Activated CD4-positive, CD25-positive, alpha-beta regulatory T cell treated with anti-CD3 and anti-CD28 coated beads, Interleukin-2, amount 50 U/mL, for 16 hours (primary cell): ENCODE data around the gene KAT6B.

Experiments used
- DNase-seq: peaks from one replicate; pipeline ENCODE4 v3.0.0-alpha.2; 2020; ENCODE audit warnings: low read depth, low spot score

The KAT6B gene

DNA sequence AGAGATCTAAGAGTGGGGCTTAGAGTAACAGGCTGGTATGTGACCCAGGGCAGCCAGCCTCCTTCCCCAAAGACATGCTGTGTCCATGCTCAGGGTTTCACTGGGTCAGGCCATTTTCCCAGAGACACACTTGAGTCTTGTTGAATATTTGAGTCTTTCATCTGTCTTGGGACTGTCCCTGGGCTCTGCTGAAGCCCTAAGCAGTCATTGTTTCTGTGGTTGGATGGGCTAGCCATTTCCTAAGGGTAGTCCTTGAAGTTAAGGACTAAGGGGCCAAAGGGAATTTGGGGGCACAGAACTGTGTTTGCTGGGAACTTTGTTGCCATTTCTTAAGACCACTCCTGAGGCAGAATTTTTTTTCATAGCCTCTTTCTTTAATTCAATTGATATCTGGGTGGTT is 186.6 kb downstream of the KAT6B start:
- no peak for DNase-seq

DNA sequence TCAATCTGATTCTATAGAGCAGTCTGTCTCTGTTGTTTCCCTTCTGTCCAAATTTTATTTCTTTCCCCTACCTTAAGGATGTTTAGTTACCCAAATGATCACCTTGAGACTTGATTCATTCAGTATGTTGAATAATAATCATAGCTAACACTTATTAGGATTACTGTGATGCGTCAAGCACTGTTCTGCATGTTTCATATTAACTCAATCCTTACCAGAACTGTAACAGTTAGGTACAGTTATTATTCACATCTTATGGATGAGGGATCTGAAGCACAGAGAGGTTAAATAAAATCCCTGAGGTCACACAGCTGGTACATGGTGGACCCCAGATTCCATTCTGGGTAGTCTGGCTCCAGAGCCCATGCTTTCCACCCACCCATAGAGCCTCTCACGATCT is 187.1 kb downstream of the KAT6B start:
- no peak for DNase-seq

DNA sequence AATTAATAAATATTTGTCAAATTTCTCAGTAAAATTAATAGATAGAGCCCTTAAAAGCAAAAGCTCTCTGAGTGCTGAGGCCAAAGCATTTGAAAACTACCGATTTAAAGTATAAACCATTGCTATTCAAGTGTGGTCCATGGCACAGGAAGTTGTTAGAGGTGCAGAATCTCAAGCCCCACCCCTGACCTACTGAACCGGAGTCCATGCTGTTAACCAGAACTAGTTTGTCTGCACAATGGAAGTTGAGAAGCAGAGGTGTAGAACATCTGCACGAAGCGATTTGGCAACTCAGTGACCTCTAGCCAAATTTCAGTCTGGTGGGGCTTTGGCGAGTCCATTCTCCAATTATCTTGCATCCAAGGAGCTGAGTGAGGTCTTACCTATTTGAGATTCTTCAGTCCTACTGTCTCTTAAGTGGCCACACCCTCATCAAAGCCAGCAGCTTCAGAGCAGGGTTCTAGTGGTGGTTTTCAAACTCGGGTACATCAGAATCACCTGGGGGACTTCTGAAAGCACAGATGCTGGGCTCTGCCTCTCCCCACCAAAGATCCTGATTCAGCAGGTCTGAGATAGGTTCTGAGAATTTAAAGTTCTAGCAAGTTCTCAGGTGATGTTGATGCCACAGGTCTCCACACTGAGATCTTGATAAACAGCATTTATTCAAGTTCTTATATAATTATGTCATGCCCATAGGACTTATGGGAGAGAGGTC is 188.3 kb downstream of the KAT6B start:
- no peak for DNase-seq

GRCh38 chr10:75015442-75015841 is 189.0 kb downstream of the KAT6B start:
- no peak for DNase-seq

GRCh38 chr10:75016325-75016724 is 189.9 kb downstream of the KAT6B start:
- no peak for DNase-seq

GRCh38 chr10:75018251-75018650 is 191.9 kb downstream of the KAT6B start:
- no peak for DNase-seq

GRCh38 chr10:75018686-75019307 is 192.4 kb downstream of the KAT6B start:
- DNase-seq = no peak

DNA sequence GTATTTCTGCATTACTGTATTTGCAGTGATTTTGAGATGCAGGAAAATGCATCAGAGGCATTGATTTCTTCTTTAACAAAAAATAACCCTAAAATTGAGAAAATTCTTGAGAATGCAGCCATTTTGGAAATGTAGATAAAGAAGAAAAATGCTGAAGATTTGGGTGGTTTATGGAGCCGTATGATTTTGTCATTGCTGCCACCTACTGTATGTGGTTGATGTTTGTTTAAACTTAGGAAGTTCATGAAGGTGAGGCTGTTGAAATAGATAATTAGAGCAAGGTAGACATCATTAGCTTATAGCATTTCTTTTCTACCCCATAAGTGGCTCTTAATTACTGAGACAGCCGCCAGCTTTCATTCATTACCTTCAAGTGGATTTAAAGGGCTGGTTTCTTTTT is 193.0 kb downstream of the KAT6B start:
- DNase-seq = no peak

DNA sequence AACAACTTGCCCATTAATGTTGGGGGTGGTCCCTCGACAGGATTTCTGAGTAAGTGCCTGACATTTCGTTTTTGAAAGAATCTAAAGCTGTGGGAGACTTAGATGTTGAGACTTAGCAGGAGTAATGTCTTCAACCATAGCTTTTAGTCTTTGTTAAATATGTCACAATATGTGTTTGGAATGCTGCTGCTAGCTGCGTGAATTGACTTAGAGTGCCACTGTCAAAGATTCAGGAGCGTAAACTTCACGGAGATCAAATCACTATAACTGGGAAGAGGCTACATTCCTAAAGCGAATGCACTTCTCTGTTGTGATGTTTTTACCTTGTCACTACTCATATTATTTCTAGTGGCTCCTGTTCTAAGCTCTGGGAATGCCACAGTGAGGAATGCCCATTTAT is 193.8 kb downstream of the KAT6B start:
- no peak for DNase-seq

- DNase-seq = no peak
Measured at GRCh38 chr10:75021379-75022249, 195.2 kb downstream of the KAT6B start.

GRCh38 chr10:75023074-75023473 is 196.7 kb downstream of the KAT6B start:
- no peak for DNase-seq

DNA sequence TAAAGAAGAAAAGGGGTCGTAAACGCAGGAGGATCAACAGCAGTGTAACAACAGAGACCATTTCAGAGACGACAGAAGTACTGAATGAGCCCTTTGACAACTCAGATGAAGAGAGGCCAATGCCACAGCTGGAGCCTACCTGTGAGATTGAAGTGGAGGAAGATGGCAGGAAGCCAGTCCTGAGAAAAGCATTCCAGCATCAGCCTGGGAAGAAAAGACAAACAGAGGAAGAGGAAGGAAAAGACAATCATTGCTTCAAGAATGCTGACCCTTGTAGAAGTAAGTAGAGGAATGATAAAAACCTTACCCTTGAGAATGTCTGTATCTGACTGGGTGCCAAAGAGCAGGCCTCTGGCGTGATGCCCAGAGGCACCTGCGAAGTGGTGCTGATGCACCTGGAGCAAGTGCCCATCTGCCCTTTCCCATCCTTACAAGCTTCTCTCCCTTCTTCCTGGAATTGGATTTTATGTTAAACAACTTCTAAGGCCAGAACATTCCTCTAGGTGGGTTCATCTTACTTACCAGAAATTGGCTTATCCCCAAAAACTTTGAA is 198.6 kb downstream of the KAT6B start:
- DNase-seq = no peak

GRCh38 chr10:75028049-75028448 is 201.6 kb downstream of the KAT6B start:
- no peak for DNase-seq

DNA sequence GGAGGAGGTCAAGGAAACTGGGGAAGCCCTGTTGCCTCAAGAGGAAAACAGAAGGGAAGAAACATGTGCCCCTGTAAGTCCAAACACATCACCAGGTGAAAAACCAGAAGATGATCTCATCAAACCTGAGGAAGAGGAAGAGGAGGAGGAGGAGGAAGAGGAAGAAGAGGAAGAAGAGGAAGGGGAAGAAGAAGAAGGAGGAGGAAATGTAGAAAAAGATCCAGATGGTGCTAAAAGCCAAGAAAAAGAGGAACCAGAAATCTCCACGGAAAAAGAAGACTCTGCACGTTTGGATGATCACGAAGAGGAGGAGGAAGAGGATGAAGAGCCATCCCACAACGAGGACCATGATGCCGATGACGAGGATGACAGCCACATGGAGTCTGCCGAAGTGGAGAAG is 202.3 kb downstream of the KAT6B start:
- no peak for DNase-seq

- no peak for DNase-seq
Measured at GRCh38 chr10:75029420-75029819, 203.0 kb downstream of the KAT6B start.

DNA sequence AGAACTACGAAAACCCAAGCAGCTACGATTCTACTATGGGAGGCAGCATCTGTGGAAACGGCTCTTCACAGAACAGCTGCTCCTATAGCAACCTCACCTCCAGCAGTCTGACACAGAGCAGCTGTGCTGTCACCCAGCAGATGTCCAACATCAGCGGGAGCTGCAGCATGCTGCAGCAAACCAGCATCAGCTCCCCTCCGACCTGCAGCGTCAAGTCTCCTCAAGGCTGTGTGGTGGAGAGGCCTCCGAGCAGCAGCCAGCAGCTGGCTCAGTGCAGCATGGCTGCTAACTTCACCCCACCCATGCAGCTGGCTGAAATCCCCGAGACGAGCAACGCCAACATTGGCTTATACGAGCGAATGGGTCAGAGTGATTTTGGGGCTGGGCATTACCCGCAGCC is 203.5 kb downstream of the KAT6B start:
- DNase-seq = no peak

DNA sequence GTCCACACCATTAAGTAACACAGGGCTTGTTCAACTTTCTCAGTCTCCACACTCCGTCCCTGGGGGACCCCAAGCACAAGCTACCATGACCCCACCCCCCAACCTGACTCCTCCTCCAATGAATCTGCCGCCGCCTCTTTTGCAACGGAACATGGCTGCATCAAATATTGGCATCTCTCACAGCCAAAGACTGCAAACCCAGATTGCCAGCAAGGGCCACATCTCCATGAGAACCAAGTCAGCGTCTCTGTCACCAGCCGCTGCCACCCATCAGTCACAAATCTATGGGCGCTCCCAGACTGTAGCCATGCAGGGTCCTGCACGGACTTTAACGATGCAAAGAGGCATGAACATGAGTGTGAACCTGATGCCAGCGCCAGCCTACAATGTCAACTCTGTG is 204.0 kb downstream of the KAT6B start:
- no peak for DNase-seq

GRCh38 chr10:75032119-75032518 is 205.7 kb downstream of the KAT6B start:
- no peak for DNase-seq

DNA sequence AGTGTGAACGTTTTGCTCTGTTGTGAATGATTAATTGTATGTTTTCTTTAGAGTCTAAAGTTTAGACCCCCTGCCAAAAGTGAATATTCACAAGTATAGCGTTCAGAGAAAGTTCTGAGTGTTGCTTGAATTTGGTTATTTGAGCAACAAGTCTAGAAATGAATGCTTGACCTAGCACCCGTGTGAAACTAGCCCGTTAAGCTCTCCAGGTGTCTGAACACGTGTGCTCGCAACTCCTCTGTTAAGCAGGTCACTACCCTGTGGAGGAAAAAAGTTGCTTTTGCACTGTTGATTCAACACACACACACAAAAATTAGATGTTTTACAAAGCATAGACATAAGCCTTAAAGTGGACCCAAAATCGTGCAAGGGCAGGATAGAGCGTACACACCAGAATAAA is 206.4 kb downstream of the KAT6B start:
- no peak for DNase-seq

DNA sequence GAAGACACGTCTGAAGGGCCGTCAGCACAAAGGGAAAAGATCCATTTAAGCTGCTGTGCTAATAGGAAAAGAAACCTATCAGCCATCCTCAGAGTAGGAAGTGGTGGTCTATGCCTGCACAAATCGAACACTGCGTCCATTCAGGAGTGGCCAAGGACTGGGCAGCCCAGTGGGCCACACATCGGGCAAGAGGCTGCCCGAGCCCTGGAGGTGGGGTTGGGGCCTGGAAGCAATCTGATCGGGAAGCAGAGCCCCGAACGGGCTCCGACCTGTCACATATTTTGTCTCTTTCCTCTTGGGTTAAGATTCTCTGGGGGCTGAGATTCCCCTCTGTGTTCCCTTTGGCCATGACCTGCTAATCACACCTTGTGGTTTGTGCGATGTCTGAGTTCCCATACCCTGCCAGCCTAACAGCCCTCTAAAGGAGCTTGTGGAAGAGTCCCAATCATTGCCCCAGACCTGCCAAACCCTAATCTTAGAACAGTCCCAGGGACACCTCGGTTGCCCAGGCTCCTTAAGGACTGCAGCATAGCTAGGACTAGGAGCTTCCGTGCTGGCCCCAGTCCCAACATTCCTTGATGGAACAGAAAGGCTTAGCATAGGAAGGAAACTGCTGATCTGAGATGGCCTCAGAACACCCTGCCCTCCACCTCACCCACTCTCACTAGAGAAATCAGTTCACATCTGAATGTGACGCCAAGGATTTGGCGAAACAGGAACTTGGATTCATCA is 207.2 kb downstream of the KAT6B start:
- no peak for DNase-seq

DNA sequence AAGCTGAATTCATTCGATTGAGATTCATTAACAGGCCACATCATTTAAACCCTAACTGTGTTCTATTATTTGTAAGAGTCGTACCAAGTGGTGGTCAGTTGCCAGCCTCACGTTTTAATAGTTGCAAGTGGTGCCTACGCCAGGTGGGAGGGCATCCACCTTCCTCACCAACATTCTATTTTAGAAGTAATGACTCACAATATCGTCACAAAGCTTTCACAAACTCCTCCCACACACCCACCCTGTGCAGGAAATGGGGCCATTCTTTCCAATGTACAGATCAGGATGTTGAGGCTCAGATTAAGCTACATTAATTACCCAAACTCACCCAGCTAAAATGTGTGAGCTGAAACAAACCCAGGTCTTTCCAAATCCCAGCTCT is 207.7 kb downstream of the KAT6B start:
- DNase-seq = no peak
